ENCODE results near the gene STYXL1.

STYXL1 gene

GRCh38 chr7:76051840-76052239 lies 4.0 kb upstream of the STYXL1 start:
- no CpG with 5 or more reads among the region's 4 CpGs for WGBS (ENCODE audit: extremely low coverage, insufficient coverage, low lambda C conversion rate)
- Histone ChIP-seq H3K18ac (ENCODE audit: low read length) (no peak overlapping the region), H3K56ac (ENCODE audit: low read length) (no peak overlapping the region), H3K79me1 (ENCODE audit: low read length) (peaks cover 21% of the 10 kb centered on the region), H3K23ac (ENCODE audit: low read length) (no peak overlapping the region), H3K27ac (ENCODE audit: low read depth, low read length) (no peak overlapping the region), H4K8ac (ENCODE audit: low read depth, low read length) (no peak overlapping the region), H4K5ac (ENCODE audit: low read length) (no peak overlapping the region), H3K27me3 (ENCODE audit: insufficient read depth, low read length, poor library complexity) (no peaks in the 10 kb centered on the region), H2BK120ac (ENCODE audit: low read depth, low read length) (no peak overlapping the region), H2BK5ac (ENCODE audit: low read length) (no peak overlapping the region), H2AK5ac (ENCODE audit: low read length) (no peak overlapping the region), H3K36me3 (ENCODE audit: control insufficient read depth, insufficient read depth, low read length) (no peaks in the 10 kb centered on the region), H3K4me1 (ENCODE audit: control insufficient read depth, low read depth, low read length) (peaks cover 1% of the 10 kb centered on the region), H2BK15ac (replicated peaks; ENCODE audit: low read depth) (no peak overlapping the region), H3K4me3 (ENCODE audit: low read length) (no peak overlapping the region), H3K79me2 (ENCODE audit: control insufficient read depth, insufficient read depth, low read length) (peaks cover 58% of the 10 kb centered on the region), H3K9ac (ENCODE audit: low read length) (no peak overlapping the region), H3K4ac (ENCODE audit: low read depth, low read length) (no peak overlapping the region), H3K4me2 (ENCODE audit: low read length) (no peak overlapping the region)
- no peak for DNase-seq

GRCh38 chr7:76050545-76050944 lies 2.7 kb upstream of the STYXL1 start:
- DNase-seq, result no peak
- Histone ChIP-seq H3K4me3 (ENCODE audit: low read length) (no peak overlapping the region), H2BK15ac (replicated peaks; ENCODE audit: low read depth) (no peak overlapping the region), H3K4me1 (ENCODE audit: control insufficient read depth, low read depth, low read length) (peaks cover 1% of the 10 kb centered on the region), H3K4ac (ENCODE audit: low read depth, low read length) (no peak overlapping the region), H3K79me1 (ENCODE audit: low read length) (peaks cover 24% of the 10 kb centered on the region), H3K79me2 (ENCODE audit: control insufficient read depth, insufficient read depth, low read length) (peaks cover 58% of the 10 kb centered on the region), H3K27me3 (ENCODE audit: insufficient read depth, low read length, poor library complexity) (no peaks in the 10 kb centered on the region), H4K8ac (ENCODE audit: low read depth, low read length) (no peak overlapping the region), H3K56ac (ENCODE audit: low read length) (no peak overlapping the region), H2AK5ac (ENCODE audit: low read length) (no peak overlapping the region), H3K27ac (ENCODE audit: low read depth, low read length) (no peak overlapping the region), H3K36me3 (ENCODE audit: control insufficient read depth, insufficient read depth, low read length) (no peaks in the 10 kb centered on the region), H3K23ac (ENCODE audit: low read length) (no peak overlapping the region), H3K18ac (ENCODE audit: low read length) (no peak overlapping the region), H2BK5ac (ENCODE audit: low read length) (no peak overlapping the region), H3K4me2 (ENCODE audit: low read length) (no peak overlapping the region), H3K9ac (ENCODE audit: low read length) (no peak overlapping the region), H2BK120ac (ENCODE audit: low read depth, low read length) (no peak overlapping the region), H4K5ac (ENCODE audit: low read length) (no peak overlapping the region)
- WGBS (ENCODE audit: extremely low coverage, insufficient coverage, low lambda C conversion rate), result no CpG with 5 or more reads among the region's 5 CpGs

- H3K18ac ChIP-seq (ENCODE audit: low read length), result no peak overlapping the region
- no peak overlapping the region for H3K27ac ChIP-seq (ENCODE audit: low read depth, low read length)
- H3K4me3 ChIP-seq (ENCODE audit: low read length), result no peak overlapping the region
- H4K5ac ChIP-seq (ENCODE audit: low read length), result no peak overlapping the region
- WGBS (ENCODE audit: extremely low coverage, insufficient coverage, low lambda C conversion rate), result no CpG with 5 or more reads among the region's 6 CpGs
- H2BK15ac ChIP-seq (replicated peaks; ENCODE audit: low read depth), result no peak overlapping the region
- H2AK5ac ChIP-seq (ENCODE audit: low read length), result no peak overlapping the region
- no peak overlapping the region for H4K8ac ChIP-seq (ENCODE audit: low read depth, low read length)
- H3K4me2 ChIP-seq (ENCODE audit: low read length), result peak overlapping the region; percentile 82
- peak overlapping the region; percentile 98 for H3K9ac ChIP-seq (ENCODE audit: low read length)
- no peaks in the 10 kb centered on the region for H3K27me3 ChIP-seq (ENCODE audit: insufficient read depth, low read length, poor library complexity)
- no peak overlapping the region for H2BK120ac ChIP-seq (ENCODE audit: low read depth, low read length)
- peaks cover 26% of the 10 kb centered on the region for H3K79me1 ChIP-seq (ENCODE audit: low read length)
- no peak overlapping the region for H3K23ac ChIP-seq (ENCODE audit: low read length)
- H2BK5ac ChIP-seq (ENCODE audit: low read length), result no peak overlapping the region
- no peak overlapping the region for H3K56ac ChIP-seq (ENCODE audit: low read length)
- H3K36me3 ChIP-seq (ENCODE audit: control insufficient read depth, insufficient read depth, low read length), result no peaks in the 10 kb centered on the region
- peaks cover 1% of the 10 kb centered on the region for H3K4me1 ChIP-seq (ENCODE audit: control insufficient read depth, low read depth, low read length)
- no peak overlapping the region for H3K4ac ChIP-seq (ENCODE audit: low read depth, low read length)
- DNase-seq, result peak; percentile 22
- peaks cover 53% of the 10 kb centered on the region for H3K79me2 ChIP-seq (ENCODE audit: control insufficient read depth, insufficient read depth, low read length)
These were observed 1.5 kb upstream of the STYXL1 start for GRCh38 chr7:76049295-76049694.

- WGBS (ENCODE audit: extremely low coverage, insufficient coverage, low lambda C conversion rate), result no CpG with 5 or more reads among the region's 9 CpGs
- H3K27me3 ChIP-seq (ENCODE audit: insufficient read depth, low read length, poor library complexity), result no peaks in the 10 kb centered on the region
- peak overlapping the region; percentile 83 for H3K4ac ChIP-seq (ENCODE audit: low read depth, low read length)
- H4K5ac ChIP-seq (ENCODE audit: low read length), result no peak overlapping the region
- H2BK15ac ChIP-seq (replicated peaks; ENCODE audit: low read depth), result no peak overlapping the region
- peak overlapping the region; percentile 82 for H3K4me2 ChIP-seq (ENCODE audit: low read length)
- DNase-seq, result peak; percentile 73
- H2BK120ac ChIP-seq (ENCODE audit: low read depth, low read length), result no peak overlapping the region
- H3K23ac ChIP-seq (ENCODE audit: low read length), result no peak overlapping the region
- no peak overlapping the region for H2AK5ac ChIP-seq (ENCODE audit: low read length)
- H3K9ac ChIP-seq (ENCODE audit: low read length), result peak overlapping the region; percentile 98
- no peaks in the 10 kb centered on the region for H3K36me3 ChIP-seq (ENCODE audit: control insufficient read depth, insufficient read depth, low read length)
- no peak overlapping the region for H4K8ac ChIP-seq (ENCODE audit: low read depth, low read length)
- peak overlapping the region; percentile 99 for H3K56ac ChIP-seq (ENCODE audit: low read length)
- H3K79me1 ChIP-seq (ENCODE audit: low read length), result peaks cover 27% of the 10 kb centered on the region
- H3K18ac ChIP-seq (ENCODE audit: low read length), result peak overlapping the region; percentile 81
- peaks cover 51% of the 10 kb centered on the region for H3K79me2 ChIP-seq (ENCODE audit: control insufficient read depth, insufficient read depth, low read length)
- no peak overlapping the region for H2BK5ac ChIP-seq (ENCODE audit: low read length)
- peak overlapping the region; percentile 90 for H3K4me3 ChIP-seq (ENCODE audit: low read length)
- peak overlapping the region; percentile 25 for H3K27ac ChIP-seq (ENCODE audit: low read depth, low read length)
- peaks cover 1% of the 10 kb centered on the region for H3K4me1 ChIP-seq (ENCODE audit: control insufficient read depth, low read depth, low read length)
These were observed 828 bp upstream of the STYXL1 start for GRCh38 chr7:76048668-76048988.

- H3K27me3 ChIP-seq (ENCODE audit: insufficient read depth, low read length, poor library complexity), result no peaks in the 10 kb centered on the region
- H3K36me3 ChIP-seq (ENCODE audit: control insufficient read depth, insufficient read depth, low read length), result no peaks in the 10 kb centered on the region
- H3K4me1 ChIP-seq (ENCODE audit: control insufficient read depth, low read depth, low read length), result peaks cover 1% of the 10 kb centered on the region
- WGBS (ENCODE audit: extremely low coverage, insufficient coverage, low lambda C conversion rate), result no CpG with 5 or more reads among the region's 21 CpGs
- peak overlapping the region; percentile 64 for H3K4ac ChIP-seq (ENCODE audit: low read depth, low read length)
- peak overlapping the region; percentile 98 for H3K4me3 ChIP-seq (ENCODE audit: low read length)
- peak overlapping the region; percentile 67 for H4K8ac ChIP-seq (ENCODE audit: low read depth, low read length)
- no peak overlapping the region for H4K5ac ChIP-seq (ENCODE audit: low read length)
- peak overlapping the region; percentile 74 for H2BK5ac ChIP-seq (ENCODE audit: low read length)
- peaks cover 39% of the 10 kb centered on the region for H3K79me2 ChIP-seq (ENCODE audit: control insufficient read depth, insufficient read depth, low read length)
- no peak overlapping the region for H2BK15ac ChIP-seq (replicated peaks; ENCODE audit: low read depth)
- no peak overlapping the region for H2AK5ac ChIP-seq (ENCODE audit: low read length)
- peak overlapping the region; percentile 56 for H3K18ac ChIP-seq (ENCODE audit: low read length)
- no peak overlapping the region for H2BK120ac ChIP-seq (ENCODE audit: low read depth, low read length)
- peak overlapping the region; percentile 79 for H3K27ac ChIP-seq (ENCODE audit: low read depth, low read length)
- peak overlapping the region; percentile 97 for H3K4me2 ChIP-seq (ENCODE audit: low read length)
- no peak overlapping the region for H3K23ac ChIP-seq (ENCODE audit: low read length)
- DNase-seq, result no peak
- peaks cover 22% of the 10 kb centered on the region for H3K79me1 ChIP-seq (ENCODE audit: low read length)
- peak overlapping the region; percentile 99 for H3K56ac ChIP-seq (ENCODE audit: low read length)
- peak overlapping the region; percentile 97 for H3K9ac ChIP-seq (ENCODE audit: low read length)
These were observed 442 bp downstream of the STYXL1 start for GRCh38 chr7:76047305-76047810.

GRCh38 chr7:76044375-76044865 lies 3.4 kb downstream of the STYXL1 start:
- Histone ChIP-seq H3K18ac (ENCODE audit: low read length) (no peak overlapping the region), H2AK5ac (ENCODE audit: low read length) (no peak overlapping the region), H3K36me3 (ENCODE audit: control insufficient read depth, insufficient read depth, low read length) (no peaks in the 10 kb centered on the region), H3K4me3 (ENCODE audit: low read length) (no peak overlapping the region), H3K79me1 (ENCODE audit: low read length) (peaks cover 19% of the 10 kb centered on the region), H3K79me2 (ENCODE audit: control insufficient read depth, insufficient read depth, low read length) (peaks cover 21% of the 10 kb centered on the region), H2BK5ac (ENCODE audit: low read length) (no peak overlapping the region), H3K4me2 (ENCODE audit: low read length) (no peak overlapping the region), H3K23ac (ENCODE audit: low read length) (no peak overlapping the region), H2BK120ac (ENCODE audit: low read depth, low read length) (no peak overlapping the region), H3K27ac (ENCODE audit: low read depth, low read length) (no peak overlapping the region), H3K27me3 (ENCODE audit: insufficient read depth, low read length, poor library complexity) (no peaks in the 10 kb centered on the region), H3K4ac (ENCODE audit: low read depth, low read length) (no peak overlapping the region), H4K8ac (ENCODE audit: low read depth, low read length) (no peak overlapping the region), H3K9ac (ENCODE audit: low read length) (no peak overlapping the region), H4K5ac (ENCODE audit: low read length) (no peak overlapping the region), H2BK15ac (replicated peaks; ENCODE audit: low read depth) (no peak overlapping the region), H3K56ac (ENCODE audit: low read length) (no peak overlapping the region), H3K4me1 (ENCODE audit: control insufficient read depth, low read depth, low read length) (peaks cover 1% of the 10 kb centered on the region)
- DNase-seq, result no peak
- no CpG with 5 or more reads among the region's 7 CpGs for WGBS (ENCODE audit: extremely low coverage, insufficient coverage, low lambda C conversion rate)

Measured in mesendoderm (in vitro differentiated cells).